Skeletal muscle tissue (tissue), 4 donors: ENCODE data around the gene PHGDH. TPM values are rescaled to one million over a fixed set of nuclear protein-coding genes. Genes with fewer than 3 reads are reported as not detected.

ENCODE experiments used
- H3K27ac ChIP-seq: one replicate; pipeline ENCODE4 v1.7.0; 2013; ENCODE audit warnings: mild to moderate bottlenecking, low read depth, low read length, inconsistent platforms
- H3K27me3 ChIP-seq, 3 donors: one replicate each; pipeline ENCODE4 v1.7.0; 2013; ENCODE audit warnings: low read length in 3 of 3; ENCODE audit not compliant: control insufficient read depth in 3 of 3, insufficient read depth in 3 of 3
- H3K36me3 ChIP-seq, 3 donors: one replicate each; pipeline ENCODE4 v1.7.0; 2013; ENCODE audit warnings: low read length in 3 of 3; ENCODE audit not compliant: control insufficient read depth in 3 of 3, insufficient read depth in 3 of 3
- H3K4me1 ChIP-seq, 3 donors: one replicate each; pipeline ENCODE4 v1.7.0; 2013; ENCODE audit warnings: low read length in 3 of 3, mild to moderate bottlenecking in 3 of 3; ENCODE audit not compliant: control insufficient read depth in 3 of 3, insufficient read depth in 3 of 3
- H3K4me3 ChIP-seq, 3 donors: one replicate each; pipeline ENCODE4 v1.7.0; 2013; ENCODE audit warnings: low read length in 3 of 3
- H3K9ac ChIP-seq, 3 donors: one replicate each; pipeline ENCODE4 v1.7.0; 2013; ENCODE audit warnings: low read length in 3 of 3, mild to moderate bottlenecking in 3 of 3, moderate library complexity in 2 of 3, low read depth in 1 of 3
- H3K9me3 ChIP-seq, 3 donors: one replicate each; pipeline ENCODE4 v1.7.0; 2013; ENCODE audit warnings: low read length in 3 of 3; ENCODE audit not compliant: control insufficient read depth in 3 of 3
- total RNA-seq: library from RNA; depleted of rRNA; stranded (reverse); fragments of >200 nt; gene quantifications from one replicate; pipeline ENCODE4 v1.2.3, GENCODE V29; 2014
- donor health status: Osteomylitis.

Gene PHGDH
- total RNA-seq, 1 donor from 2014 or later: 50.1 TPM

- H3K9ac ChIP-seq: no peak overlapping the region
- H3K9me3 ChIP-seq: no peaks in the 10 kb centered on the region
- no peaks in the 10 kb centered on the region for H3K4me1 ChIP-seq
- H3K27me3 ChIP-seq: no peaks in the 10 kb centered on the region
- H3K4me3 ChIP-seq: no peak overlapping the region
- H3K36me3 ChIP-seq: no peaks in the 10 kb centered on the region
- no peak overlapping the region for H3K27ac ChIP-seq
Observed at GRCh38 chr1:119725626-119726025, 13.9 kb downstream of the PHGDH start.

- Histone ChIP-seq H3K4me3 (no peak overlapping the region), H3K4me1 (no peaks in the 10 kb centered on the region), H3K27ac (no peak overlapping the region), H3K9ac (no peak overlapping the region), H3K36me3 (no peaks in the 10 kb centered on the region), H3K27me3 (no peaks in the 10 kb centered on the region), H3K9me3 (no peaks in the 10 kb centered on the region)
Observed at GRCh38 chr1:119727991-119728390, 16.3 kb downstream of the PHGDH start.

- H3K27ac ChIP-seq: no peak overlapping the region
- H3K9me3 ChIP-seq: no peaks in the 10 kb centered on the region
- no peaks in the 10 kb centered on the region for H3K4me1 ChIP-seq
- no peaks in the 10 kb centered on the region for H3K27me3 ChIP-seq
- H3K4me3 ChIP-seq: no peak overlapping the region
- H3K36me3 ChIP-seq: no peaks in the 10 kb centered on the region
- no peak overlapping the region for H3K9ac ChIP-seq
Observed at GRCh38 chr1:119729044-119729443, 17.3 kb downstream of the PHGDH start.

- H3K9me3 ChIP-seq: no peaks in the 10 kb centered on the region
- H3K27ac ChIP-seq: no peak overlapping the region
- H3K9ac ChIP-seq: no peak overlapping the region
- peaks cover 0 to 4% (median 0%) of the 10 kb centered on the region in 3 donors for H3K36me3 ChIP-seq
- no peaks in the 10 kb centered on the region for H3K4me1 ChIP-seq
- H3K4me3 ChIP-seq: no peak overlapping the region
- H3K27me3 ChIP-seq: peaks cover 0 to 2% (median 0%) of the 10 kb centered on the region in 3 donors
Observed at GRCh38 chr1:119731060-119731459, 19.3 kb downstream of the PHGDH start.

GRCh38 chr1:119731741-119732430, 20.2 kb downstream of the PHGDH start:
- Histone ChIP-seq H3K4me3 (no peak overlapping the region), H3K9me3 (no peaks in the 10 kb centered on the region), H3K27ac (no peak overlapping the region), H3K36me3 (peaks cover 0 to 4% (median 0%) of the 10 kb centered on the region in 3 donors), H3K27me3 (peaks cover 0 to 2% (median 0%) of the 10 kb centered on the region in 3 donors), H3K9ac (no peak overlapping the region), H3K4me1 (no peaks in the 10 kb centered on the region)

- H3K9ac ChIP-seq: no peak overlapping the region
- H3K27me3 ChIP-seq: peaks cover 0 to 2% (median 0%) of the 10 kb centered on the region in 3 donors
- H3K9me3 ChIP-seq: no peaks in the 10 kb centered on the region
- peaks cover 0 to 4% (median 0%) of the 10 kb centered on the region in 3 donors for H3K36me3 ChIP-seq
- peaks cover 0 to 4% (median 0%) of the 10 kb centered on the region in 3 donors for H3K4me1 ChIP-seq
- no peak overlapping the region for H3K4me3 ChIP-seq
- H3K27ac ChIP-seq: no peak overlapping the region
Observed at GRCh38 chr1:119732465-119733168, 20.9 kb downstream of the PHGDH start.

GRCh38 chr1:119733754-119734153, 22.0 kb downstream of the PHGDH start:
- no peaks in the 10 kb centered on the region for H3K9me3 ChIP-seq

GRCh38 chr1:119735217-119735616, 23.5 kb downstream of the PHGDH start:
- Histone ChIP-seq H3K27me3 (peaks cover 0 to 2% (median 0%) of the 10 kb centered on the region in 3 donors), H3K36me3 (peaks cover 0 to 4% (median 0%) of the 10 kb centered on the region in 3 donors), H3K4me3 (no peak overlapping the region), H3K4me1 (peaks cover 0 to 4% (median 0%) of the 10 kb centered on the region in 3 donors), H3K9me3 (no peaks in the 10 kb centered on the region), H3K9ac (no peak overlapping the region), H3K27ac (no peak overlapping the region)

More at GRCh38 chr1:119733754-119734153, 22.0 kb downstream of the PHGDH start:
- H3K27me3 ChIP-seq: peaks cover 0 to 2% (median 0%) of the 10 kb centered on the region in 3 donors
- peaks cover 0 to 4% (median 0%) of the 10 kb centered on the region in 3 donors for H3K4me1 ChIP-seq
- no peak overlapping the region for H3K27ac ChIP-seq
- H3K4me3 ChIP-seq: no peak overlapping the region
- no peak overlapping the region for H3K9ac ChIP-seq
- peaks cover 0 to 4% (median 0%) of the 10 kb centered on the region in 3 donors for H3K36me3 ChIP-seq

GRCh38 chr1:119736649-119737039, 24.9 kb downstream of the PHGDH start:
- peaks cover 0 to 4% (median under 1%) of the 10 kb centered on the region in 3 donors for H3K4me1 ChIP-seq
- no peaks in the 10 kb centered on the region for H3K9me3 ChIP-seq
- no peak overlapping the region for H3K9ac ChIP-seq
- no peak overlapping the region for H3K4me3 ChIP-seq
- peaks cover 0 to 4% (median 0%) of the 10 kb centered on the region in 3 donors for H3K36me3 ChIP-seq
- no peak overlapping the region for H3K27ac ChIP-seq
- H3K27me3 ChIP-seq: peaks cover 0 to 2% (median 0%) of the 10 kb centered on the region in 3 donors
